H1 (cell line): Measurements from ENCODE around the gene OR8K5. TPM values are rescaled to one million over a fixed set of nuclear protein-coding genes. Genes with fewer than 3 reads are reported as not detected.
A peak's percentile ranks its signal among the peaks of the same experiment; 100 is the strongest.

Source experiments
- CTCF ChIA-PET: fragments of 300-600 bp; sonication (Branson Sonifier 250); formaldehyde crosslinking; loops from one replicate; lab custom pipeline; 2021; ENCODE audit not compliant: partially characterized antibody; lab: Charles Lee
- POLR2A ChIA-PET: fragments of 300-600 bp; sonication (Branson Sonifier 250); formaldehyde crosslinking; loops from one replicate; lab custom pipeline; 2021; ENCODE audit warnings: inconsistent platforms; ENCODE audit not compliant: partially characterized antibody; lab: Charles Lee
- DNase-seq, 2 experiments: peaks; one replicate each; pipeline versions ENCODE4 v3.0.0 to v3.0.0-alpha.2; 2010 to 2022; ENCODE audit warnings: low spot score in 2 of 2, low read depth in 1 of 2, mixed read lengths in 1 of 2
- FAIRE-seq: peaks from 2 replicates; lab custom pipeline; 2011; peaks lifted over from hg19 to GRCh38; lab: Jason Lieb, UNC
- H2AFZ ChIP-seq: 2 replicates; pipeline ENCODE4 v1.8.1; 2012; ENCODE audit warnings: low read length, inconsistent platforms
- H2AK5ac ChIP-seq: 2 replicates; pipeline ENCODE4 v1.6.1; 2013; ENCODE audit warnings: low read depth, low read length
- H2BK120ac ChIP-seq: replicated peaks from 2 replicates; pipeline ENCODE3; 2013; ENCODE audit warnings: low read depth, low read length, inconsistent platforms
- H2BK12ac ChIP-seq: 2 replicates; pipeline ENCODE4 v1.6.1; 2013; ENCODE audit warnings: low read depth, low read length
- H2BK15ac ChIP-seq: 2 replicates; pipeline ENCODE4 v1.6.1; 2013; ENCODE audit warnings: low read length
- H2BK20ac ChIP-seq: 2 replicates; pipeline ENCODE4 v1.6.1; 2013; ENCODE audit warnings: low read length
- H2BK5ac ChIP-seq: 2 replicates; pipeline ENCODE4 v1.6.1; 2013; ENCODE audit warnings: low read depth, low read length
- H3K14ac ChIP-seq: 2 replicates; pipeline ENCODE4 v1.6.1; 2013; ENCODE audit warnings: inconsistent platforms; ENCODE audit not compliant: insufficient read length
- H3K18ac ChIP-seq: 2 replicates; pipeline ENCODE4 v1.6.1; 2013; ENCODE audit warnings: low read length; ENCODE audit errors: extremely low read depth
- H3K23ac ChIP-seq: 2 replicates; pipeline ENCODE4 v1.6.1; 2013; ENCODE audit warnings: inconsistent platforms; ENCODE audit not compliant: insufficient read length
- H3K23me2 ChIP-seq: 2 replicates; pipeline ENCODE4 v1.6.1; 2013; ENCODE audit warnings: low read depth, low read length
- H3K27ac ChIP-seq: 2 replicates; pipeline ENCODE4 v1.6.1; 2011; ENCODE audit warnings: low read depth, low read length, inconsistent platforms
- H3K27me3 ChIP-seq, 4 experiments: replicated peaks in 1 of 4; 1 replicate in 1 of 4; 2 replicates in 3 of 4; pipeline versions ENCODE4 v1.6.1 to v1.8.1; 2011 to 2013; ENCODE audit warnings: low read length in 3 of 4, mild to moderate bottlenecking in 3 of 4, inconsistent platforms in 2 of 4, mixed read lengths in 2 of 4, moderate library complexity in 1 of 4; ENCODE audit not compliant: control insufficient read depth in 3 of 4, insufficient read depth in 3 of 4; ENCODE audit errors: extremely low read depth in 1 of 4
- H3K36me3 ChIP-seq, 4 experiments: 2 replicates each; pipeline versions ENCODE4 v1.6.1 to v1.8.1; 2011 to 2013; ENCODE audit warnings: mild to moderate bottlenecking in 4 of 4, low read length in 3 of 4, moderate library complexity in 2 of 4, control low read depth in 1 of 4, inconsistent platforms in 1 of 4; ENCODE audit not compliant: insufficient read depth in 4 of 4, control insufficient read depth in 2 of 4
- H3K4ac ChIP-seq: replicated peaks from 2 replicates; pipeline ENCODE3; 2013; ENCODE audit warnings: low read length, low read depth, mixed read lengths, inconsistent platforms; ENCODE audit not compliant: insufficient read length
- H3K4me1 ChIP-seq, 4 experiments: replicated peaks in 1 of 4; 1 replicate in 1 of 4; 2 replicates in 3 of 4; pipeline versions ENCODE4 v1.6.1 to v1.8.1; 2011 to 2013; ENCODE audit warnings: low read length in 3 of 4, inconsistent platforms in 2 of 4, mixed read lengths in 1 of 4; ENCODE audit not compliant: insufficient read depth in 4 of 4, control insufficient read depth in 3 of 4
- H3K4me2 ChIP-seq, 2 experiments: 2 replicates each; pipeline versions ENCODE4 v1.6.1 to v1.8.1; 2011 to 2013; ENCODE audit warnings: low read depth in 2 of 2, low read length in 2 of 2, control low read depth in 1 of 2, inconsistent platforms in 1 of 2, mild to moderate bottlenecking in 1 of 2; ENCODE audit not compliant: insufficient read depth in 1 of 2
- H3K4me3 ChIP-seq, 4 experiments: fragments of 200-600, 300-600 bp in 1 of 4; sonication (generic), shearing (Covaris generic), sonication (Bioruptor Twin) in 1 of 4; 2 replicates each; pipeline versions ENCODE4 v1.5.1 to v1.8.1; 2011 to 2016; ENCODE audit warnings: low read length in 4 of 4, low read depth in 3 of 4, control low read depth in 2 of 4, inconsistent platforms in 2 of 4, mild to moderate bottlenecking in 2 of 4, mixed read lengths in 1 of 4, moderate library complexity in 1 of 4; ENCODE audit not compliant: insufficient read depth in 2 of 4; ENCODE audit errors: extremely low read depth in 1 of 4
- H3K56ac ChIP-seq: replicated peaks from 2 replicates; pipeline ENCODE3; 2013; ENCODE audit warnings: low read depth, mild to moderate bottlenecking, mixed read lengths, low read length, inconsistent platforms; ENCODE audit not compliant: insufficient read length
- H3K79me1 ChIP-seq: 2 replicates; pipeline ENCODE4 v1.6.1; 2013; ENCODE audit warnings: low read depth, low read length, control low read depth
- H3K79me2 ChIP-seq, 2 experiments: 2 replicates each; pipeline versions ENCODE4 v1.6.1 to v1.8.1; 2012 to 2013; ENCODE audit warnings: low read length in 2 of 2, mild to moderate bottlenecking in 2 of 2, inconsistent platforms in 1 of 2; ENCODE audit not compliant: insufficient read depth in 2 of 2, control insufficient read depth in 1 of 2
- H3K9ac ChIP-seq, 4 experiments: replicated peaks in 1 of 4; 1 replicate in 1 of 4; 2 replicates in 3 of 4; pipeline versions ENCODE4 v1.6.1 to v1.8.1; 2011 to 2013; ENCODE audit warnings: low read depth in 3 of 4, low read length in 3 of 4, control low read depth in 2 of 4, mild to moderate bottlenecking in 2 of 4, moderate library complexity in 2 of 4, inconsistent platforms in 1 of 4; ENCODE audit errors: extremely low read depth in 1 of 4
- H3K9me3 ChIP-seq, 2 experiments: 2 replicates each; pipeline versions ENCODE4 v1.6.1 to v1.8.1; 2012 to 2013; ENCODE audit warnings: mild to moderate bottlenecking in 2 of 2, moderate library complexity in 2 of 2, control low read depth in 1 of 2, inconsistent platforms in 1 of 2, low read depth in 1 of 2, low read length in 1 of 2, mixed read lengths in 1 of 2; ENCODE audit not compliant: insufficient read depth in 2 of 2
- H4K20me1 ChIP-seq, 2 experiments: replicated peaks in 1 of 2; 2 replicates each; pipeline versions ENCODE3 to v1.8.1; 2011 to 2013; ENCODE audit warnings: inconsistent platforms in 2 of 2, low read length in 2 of 2, mild to moderate bottlenecking in 1 of 2; ENCODE audit not compliant: insufficient read depth in 2 of 2, control insufficient read depth in 1 of 2
- H4K5ac ChIP-seq: 2 replicates; pipeline ENCODE4 v1.6.1; 2013; ENCODE audit warnings: low read length, low read depth, mixed read lengths, inconsistent platforms; ENCODE audit not compliant: insufficient read length
- H4K8ac ChIP-seq: 2 replicates; pipeline ENCODE4 v1.8.0; 2013; ENCODE audit warnings: mild to moderate bottlenecking, moderate library complexity, low read length, inconsistent platforms; ENCODE audit not compliant: insufficient read depth; ENCODE audit errors: extremely low read depth
- H4K91ac ChIP-seq: replicated peaks from 2 replicates; pipeline ENCODE3; 2013; ENCODE audit warnings: low read length, mixed read lengths, inconsistent platforms; ENCODE audit not compliant: insufficient read length
- ASH2L ChIP-seq: fragments of 200-600, 300-600 bp; sonication (generic); IDR thresholded peaks from one replicate; pipeline ENCODE4 v1.7.1; 2017; ENCODE audit warnings: low read length
- BRCA1 ChIP-seq: IDR thresholded peaks from 2 replicates; pipeline ENCODE4 v1.6.1; 2012; ENCODE audit warnings: low read depth, low read length, improper control_type of control experiment
- POLR2AphosphoS5 ChIP-seq: IDR thresholded peaks from 2 replicates; pipeline ENCODE4 v1.6.1; 2011; ENCODE audit warnings: low read depth, low read length
- WGBS, 2 experiments: shearing (Covaris generic) in 1 of 2; methylation state at CpG; one replicate each; pipeline versions ENCODE4 v1.1.6 to v1.1.7; 2013 to 2015; ENCODE audit warnings: low lambda C conversion rate in 2 of 2, mixed read lengths in 2 of 2, inconsistent platforms in 1 of 2, low coverage in 1 of 2, missing lambda C conversion rate in 1 of 2; ENCODE audit not compliant: insufficient replicate concordance in 2 of 2, insufficient coverage in 1 of 2, insufficient read length in 1 of 2; ENCODE audit errors: extremely low coverage in 1 of 2, missing lambda C conversion rate in 1 of 2; 5-methylcytosine and 5-hydroxymethylcytosine counted together
- polyA plus RNA-seq, 7 experiments: library from polyadenylated mRNA; depleted of rRNA in 3 of 7; stranded (reverse) in 5 of 7; unstranded in 2 of 7; fragments of >200 nt in 5 of 7; fragments of 200-250 nt in 2 of 7; gene quantifications; 1 replicate in 5 of 7; 2 replicates in 1 of 7; 4 replicates in 1 of 7; pipeline versions ENCODE4 v1.2.1 to v1.2.3, GENCODE V29; 2011 to 2013; ENCODE audit warnings: missing spikeins in 2 of 7, mixed read lengths in 2 of 7
- total RNA-seq: library from RNA; stranded (reverse); fragmentation: NEBNext Ultra II Directional; extraction: Animal tissue kit (Norgen Biotek cat#: 25700); gene quantifications from 2 replicates; pipeline ENCODE4 v1.2.1, GENCODE V29; 2021

The OR8K5 gene
- total and polyA plus RNA-seq, 2 of the 8 experiments (the other 6 are each of a cell fraction or from before 2014, with no cell fraction given), result not detected

DNA sequence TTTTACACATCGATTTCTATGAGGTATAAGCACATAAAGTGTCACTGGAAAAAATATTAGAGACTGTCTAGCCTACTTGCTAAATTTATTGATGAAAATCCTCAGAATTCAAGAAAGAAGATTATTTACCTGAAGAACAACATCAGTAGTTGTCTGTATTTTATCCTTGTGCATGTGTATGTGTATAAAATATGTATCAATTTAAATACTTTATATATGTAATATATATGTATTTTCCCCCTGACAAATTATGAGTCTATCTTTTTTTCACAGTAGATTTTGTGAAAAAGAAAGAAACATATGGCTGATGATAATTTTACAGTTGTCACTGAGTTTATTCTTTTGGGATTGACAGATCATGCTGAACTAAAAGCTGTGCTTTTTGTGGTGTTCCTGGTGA is 16.2 kb upstream of the OR8K5 start, which contains the start of gene OR5J2:
Gene OR5J2, plus strand, starts transcription at position 301 of the 400 bp plus-strand sequence. Its CDS starts 0 bp downstream, at position 301.
- Histone ChIP-seq H3K23ac (no peak within 1 kb of the TSS), H3K4ac (no peak within 1 kb of the TSS), H4K5ac (no peak within 1 kb of the TSS), H3K4me2 (no peak within 1 kb of the TSS), H3K79me2 (no peaks in the 10 kb centered on the region), H3K4me1 (no peaks in the 10 kb centered on the region), H4K8ac (no peak within 1 kb of the TSS), H3K9me3 (peaks cover 7% of the 10 kb centered on the region in 2 experiments; a peak in 3 of 4 replicates), H3K27ac (no peak within 1 kb of the TSS), H3K56ac (no peak within 1 kb of the TSS), H2BK5ac (no peak within 1 kb of the TSS), H2BK15ac (no peak within 1 kb of the TSS), H3K36me3 (no peaks in the 10 kb centered on the region), H3K18ac (no peak within 1 kb of the TSS), H2BK12ac (no peak within 1 kb of the TSS), H4K20me1 (no peaks in the 10 kb centered on the region), H2AK5ac (no peak within 1 kb of the TSS), H2BK120ac (no peak within 1 kb of the TSS), H2AFZ (peak within 1 kb of the TSS; percentile 49; the same call in 1 of the 2 replicates), H2BK20ac (no peak within 1 kb of the TSS), H3K4me3 (no peak within 1 kb of the TSS), H3K79me1 (no peaks in the 10 kb centered on the region), H3K23me2 (no peaks in the 10 kb centered on the region), H3K27me3 (no peaks in the 10 kb centered on the region), H3K9ac (no peak within 1 kb of the TSS), H3K14ac (no peak within 1 kb of the TSS), H4K91ac (no peak within 1 kb of the TSS)
- FAIRE-seq, result no peak
- POLR2A ChIA-PET, result no interaction called here
- no peak for DNase-seq
- CTCF ChIA-PET, result interaction anchor here (0.6 kb wide), 1 partner anchor 132 kb away, joined by 3 read pairs; no protein-coding TSS in a partner anchor
- WGBS, 2 experiments, result 96% methylated on average over 1 of the region's 1 CpG; no CpG with 5 or more reads in 1 of the 2 experiments
- TF ChIP-seq ASH2L (no peak), POLR2AphosphoS5 (no peak), BRCA1 (no peak)
